GM21390 (cell line): ENCODE measurements around the gene ZNF213.

Experiments
- ATAC-seq: cut with Tn5 transposase; IDR thresholded peaks from one replicate; pipeline ENCODE4 v1.9.1; 2021; ENCODE audit not compliant: unreplicated experiment

ZNF213 gene

DNA sequence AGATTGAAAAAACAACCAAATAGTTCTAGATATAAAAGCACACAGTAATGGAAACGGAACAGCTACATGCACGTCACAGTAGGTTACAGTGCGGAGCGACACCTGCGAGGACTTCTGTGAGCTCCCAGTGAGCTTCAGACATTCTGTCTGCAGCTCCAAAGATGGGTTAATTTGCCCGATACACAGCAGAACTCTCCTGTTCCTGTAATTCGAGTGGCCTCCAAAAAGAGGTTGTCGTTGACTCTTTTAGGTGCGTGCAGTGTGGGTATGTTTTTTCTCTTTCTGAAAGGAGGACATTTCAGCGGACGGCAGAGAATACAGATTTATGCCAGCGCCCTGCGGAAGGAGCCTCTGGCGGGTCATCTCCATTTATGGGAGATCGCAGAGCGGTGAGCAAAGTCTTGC lies 56.1 kb downstream of the ZNF213 start:
- no peak for ATAC-seq
